ENCODE data around the gene LIFR. TPM values are rescaled to one million over a fixed set of nuclear protein-coding genes. Genes with fewer than 3 reads are reported as not detected.

The LIFR gene
- total and polyA plus RNA-seq, 7 donors, result 0.23 to 79.6 (median 43.0) TPM

DNA sequence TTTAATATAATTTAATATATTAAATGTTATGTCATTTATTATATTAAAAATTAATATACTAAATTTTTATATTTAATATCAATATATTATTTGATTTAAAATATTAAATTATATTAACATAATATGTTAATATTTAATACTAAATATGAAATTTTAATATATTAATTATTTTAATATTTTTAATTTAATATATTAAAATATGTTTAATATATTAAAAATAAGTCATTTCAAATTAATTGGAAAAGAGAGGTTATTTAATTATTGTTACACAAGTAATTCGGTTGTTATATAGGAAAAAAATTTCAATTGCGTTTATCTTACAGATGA lies 114.2 kb downstream of the LIFR start:
- intact Hi-C loops (cut with DNase I), result loop anchor here (5.0 to 10.0 kb wide), 2 partner anchors 115 to 483 kb away; partner anchors contain the start of gene LIFR
- H3K27ac ChIP-seq, result no peak overlapping the region
- WGBS, 2 donors, result 73 to 93% methylated on average over 2 of the region's 2 CpGs
- H3K4me3 ChIP-seq, result no peak overlapping the region
- no peaks in the 10 kb centered on the region for H3K27me3 ChIP-seq
- H3K36me3 ChIP-seq, result no peaks in the 10 kb centered on the region
- TF ChIP-seq, protein P1, sequence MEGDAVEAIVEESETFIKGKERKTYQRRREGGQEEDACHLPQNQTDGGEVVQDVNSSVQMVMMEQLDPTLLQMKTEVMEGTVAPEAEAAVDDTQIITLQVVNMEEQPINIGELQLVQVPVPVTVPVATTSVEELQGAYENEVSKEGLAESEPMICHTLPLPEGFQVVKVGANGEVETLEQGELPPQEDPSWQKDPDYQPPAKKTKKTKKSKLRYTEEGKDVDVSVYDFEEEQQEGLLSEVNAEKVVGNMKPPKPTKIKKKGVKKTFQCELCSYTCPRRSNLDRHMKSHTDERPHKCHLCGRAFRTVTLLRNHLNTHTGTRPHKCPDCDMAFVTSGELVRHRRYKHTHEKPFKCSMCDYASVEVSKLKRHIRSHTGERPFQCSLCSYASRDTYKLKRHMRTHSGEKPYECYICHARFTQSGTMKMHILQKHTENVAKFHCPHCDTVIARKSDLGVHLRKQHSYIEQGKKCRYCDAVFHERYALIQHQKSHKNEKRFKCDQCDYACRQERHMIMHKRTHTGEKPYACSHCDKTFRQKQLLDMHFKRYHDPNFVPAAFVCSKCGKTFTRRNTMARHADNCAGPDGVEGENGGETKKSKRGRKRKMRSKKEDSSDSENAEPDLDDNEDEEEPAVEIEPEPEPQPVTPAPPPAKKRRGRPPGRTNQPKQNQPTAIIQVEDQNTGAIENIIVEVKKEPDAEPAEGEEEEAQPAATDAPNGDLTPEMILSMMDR (IDR thresholded peaks at IDR 0.05), result no peak
- no peaks in the 10 kb centered on the region for H3K4me1 ChIP-seq
- H3K9me3 ChIP-seq, result no peaks in the 10 kb centered on the region
- DNase-seq, result no peak

DNA sequence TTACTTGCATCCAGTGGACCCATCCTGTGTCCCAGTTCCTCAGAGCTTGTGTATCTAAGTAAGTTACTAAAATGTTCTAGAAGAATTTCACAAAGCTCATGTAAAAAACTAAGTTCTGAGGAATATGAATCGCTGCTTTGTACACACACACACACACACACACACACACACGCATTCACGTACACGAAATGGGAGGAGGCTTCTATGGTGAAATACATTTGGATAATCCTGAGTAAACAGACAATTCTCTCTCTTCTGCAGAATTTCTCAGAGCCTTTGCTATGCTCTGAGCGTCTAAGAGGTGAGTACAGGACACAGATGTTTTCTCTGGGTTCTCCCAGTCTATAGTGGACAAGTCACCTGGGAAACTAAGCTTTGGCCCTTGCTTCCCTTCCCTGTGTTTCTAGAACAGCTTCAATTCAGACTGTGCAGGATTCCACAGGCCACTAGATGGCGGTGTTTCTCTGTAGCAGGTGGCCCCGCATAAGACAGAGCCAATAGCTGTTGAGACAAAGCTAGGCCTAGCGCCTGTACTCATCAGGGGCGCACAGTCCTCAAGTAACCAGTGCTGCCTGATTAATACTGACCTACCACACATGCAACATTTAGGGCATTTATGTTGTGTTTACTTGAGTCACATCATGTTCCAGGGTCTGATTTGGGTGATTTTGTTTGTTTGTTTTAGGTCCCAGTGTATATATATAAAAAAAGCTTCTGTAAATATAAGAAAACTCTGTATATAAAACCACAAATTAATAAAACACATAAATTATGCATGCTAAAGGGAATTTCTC lies 114.8 kb downstream of the LIFR start:
- Histone ChIP-seq H3K9me3 (no peaks in the 10 kb centered on the region), H3K4me1 (no peaks in the 10 kb centered on the region), H3K27me3 (no peaks in the 10 kb centered on the region), H3K27ac (no peak overlapping the region), H3K4me3 (no peak overlapping the region), H3K36me3 (no peaks in the 10 kb centered on the region)
- intact Hi-C loops (cut with DNase I), result loop anchor here (1.0 to 10.0 kb wide), 3 partner anchors 116 to 483 kb away; partner anchors contain the start of gene LIFR
- 13 to 25% methylated on average over 9 of the region's 9 CpGs for WGBS, 2 donors
- DNase-seq, result peak; percentile 94
- TF ChIP-seq EP300 (IDR thresholded peaks at IDR 0.05), result no peak
- TF ChIP-seq POLR2A (IDR thresholded peaks at IDR 0.05), result no peak
- peak in 2 of 4 donors; percentile 21 to 46 for TF ChIP-seq POLR2AphosphoS5 (IDR thresholded peaks at IDR 0.05)
- TF ChIP-seq, protein P1 (IDR thresholded peaks at IDR 0.05), result peak; percentile 90 to 93 (median 91)

DNA sequence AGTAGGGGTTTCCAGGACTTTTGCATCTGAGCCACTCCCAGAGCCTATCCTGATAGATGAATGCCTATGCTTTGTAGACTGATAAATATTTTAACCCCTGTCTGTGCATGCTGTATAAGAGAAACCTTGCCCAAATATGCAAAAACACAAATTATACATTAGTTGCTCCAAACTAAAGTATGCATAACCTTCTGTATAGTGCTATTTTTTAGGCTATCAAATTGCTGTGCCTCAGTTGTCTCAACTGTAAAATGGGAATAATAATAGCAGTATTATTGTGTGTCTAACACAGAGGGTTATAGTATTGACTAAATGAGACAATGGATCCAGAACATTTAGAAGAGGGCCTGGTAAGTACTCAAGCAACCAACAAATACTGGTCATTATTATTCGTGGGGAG lies 117.7 kb downstream of the LIFR start:
- no peaks in the 10 kb centered on the region for H3K27me3 ChIP-seq
- intact Hi-C loops (cut with DNase I), result loop anchor here (10.0 kb wide), 1 partner anchor 636 kb away; the partner anchor contains the start of gene RICTOR
- peaks cover 0 to 19% (median 17%) of the 10 kb centered on the region in 4 donors for H3K4me1 ChIP-seq
- DNase-seq, result no peak
- H3K36me3 ChIP-seq, result no peaks in the 10 kb centered on the region
- WGBS, 2 donors, result 79 to 82% methylated on average over 1 of the region's 1 CpG
- TF ChIP-seq POLR2A (IDR thresholded peaks at IDR 0.05) (no peak), POLR2AphosphoS5 (IDR thresholded peaks at IDR 0.05) (no peak)
- TF ChIP-seq, protein P1 (IDR thresholded peaks at IDR 0.05), result no peak
- H3K27ac ChIP-seq, result no peak overlapping the region
- H3K9me3 ChIP-seq, result no peaks in the 10 kb centered on the region
- no peak overlapping the region for H3K4me3 ChIP-seq

DNA sequence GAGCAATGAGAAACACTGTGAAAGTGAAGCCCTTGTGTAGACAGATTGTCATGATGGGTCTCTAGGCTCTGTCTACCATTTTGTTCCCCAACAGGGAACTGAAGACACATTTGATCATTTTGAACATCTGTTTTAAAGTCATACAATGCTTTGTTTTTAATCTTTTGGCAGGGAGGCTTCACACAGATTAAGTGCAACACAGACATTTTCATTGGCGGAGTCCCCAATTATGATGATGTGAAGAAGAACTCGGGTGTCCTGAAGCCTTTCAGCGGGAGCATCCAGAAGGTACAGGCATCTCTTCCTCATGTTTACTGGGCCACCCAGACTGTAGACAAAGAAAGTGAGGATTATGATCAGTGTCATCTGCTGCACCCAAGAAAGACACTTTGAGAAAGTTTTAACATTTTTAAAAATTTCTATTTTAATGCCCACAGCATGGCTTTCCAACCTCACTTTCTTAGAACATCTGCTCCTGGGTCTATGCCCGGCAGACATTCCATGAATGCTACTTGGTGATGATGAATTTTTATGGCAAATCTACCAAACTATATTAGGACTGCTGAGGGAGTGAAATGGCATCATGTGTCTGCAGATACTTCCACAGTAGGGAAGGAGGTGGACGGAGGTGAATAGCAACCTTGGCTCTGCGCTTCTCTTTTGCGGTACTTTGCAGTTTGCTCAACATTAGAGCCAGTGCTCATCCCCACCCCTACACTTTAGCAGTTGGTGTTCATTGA lies 121.3 kb downstream of the LIFR start:
- TF ChIP-seq POLR2A (IDR thresholded peaks at IDR 0.05) (no peak), EP300 (IDR thresholded peaks at IDR 0.05) (peak in 1 of 4 donors; percentile 26), POLR2AphosphoS5 (IDR thresholded peaks at IDR 0.05) (peak in 1 of 4 donors; percentile 25)
- Histone ChIP-seq H3K36me3 (no peaks in the 10 kb centered on the region), H3K27ac (peak overlapping the region; percentile 30 to 75 (median 57)), H3K4me1 (peaks cover 0 to 33% (median 29%) of the 10 kb centered on the region in 4 donors), H3K4me3 (no peak overlapping the region), H3K27me3 (no peaks in the 10 kb centered on the region), H3K9me3 (no peaks in the 10 kb centered on the region)
- intact Hi-C loops (cut with DNase I), result loop anchor here (10.0 kb wide), 1 partner anchor 640 kb away; the partner anchor contains the start of gene RICTOR
- WGBS, 2 donors, result 90 to 91% methylated on average over 7 of the region's 7 CpGs
- no peak for DNase-seq

Data from sigmoid colon (tissue), 7 donors.